AG09319 (cell line): Measurements from ENCODE around the gene FANCC.

ENCODE experiments used
- DNase-seq: peaks from one replicate; pipeline ENCODE4 v3.0.0-alpha.2; 2010; ENCODE audit warnings: low read depth; ENCODE audit errors: extremely low read depth
- TF ChIP-seq, protein P1 (sequence below): IDR thresholded peaks from 2 replicates; pipeline ENCODE4 v1.5.1; 2011; ENCODE audit warnings: low read depth, mild to moderate bottlenecking, inconsistent platforms, low read length, moderate library complexity

Gene FANCC

GRCh38 chr9:95092262-95093072, 225.0 kb downstream of the FANCC start:
- TF ChIP-seq, protein P1, sequence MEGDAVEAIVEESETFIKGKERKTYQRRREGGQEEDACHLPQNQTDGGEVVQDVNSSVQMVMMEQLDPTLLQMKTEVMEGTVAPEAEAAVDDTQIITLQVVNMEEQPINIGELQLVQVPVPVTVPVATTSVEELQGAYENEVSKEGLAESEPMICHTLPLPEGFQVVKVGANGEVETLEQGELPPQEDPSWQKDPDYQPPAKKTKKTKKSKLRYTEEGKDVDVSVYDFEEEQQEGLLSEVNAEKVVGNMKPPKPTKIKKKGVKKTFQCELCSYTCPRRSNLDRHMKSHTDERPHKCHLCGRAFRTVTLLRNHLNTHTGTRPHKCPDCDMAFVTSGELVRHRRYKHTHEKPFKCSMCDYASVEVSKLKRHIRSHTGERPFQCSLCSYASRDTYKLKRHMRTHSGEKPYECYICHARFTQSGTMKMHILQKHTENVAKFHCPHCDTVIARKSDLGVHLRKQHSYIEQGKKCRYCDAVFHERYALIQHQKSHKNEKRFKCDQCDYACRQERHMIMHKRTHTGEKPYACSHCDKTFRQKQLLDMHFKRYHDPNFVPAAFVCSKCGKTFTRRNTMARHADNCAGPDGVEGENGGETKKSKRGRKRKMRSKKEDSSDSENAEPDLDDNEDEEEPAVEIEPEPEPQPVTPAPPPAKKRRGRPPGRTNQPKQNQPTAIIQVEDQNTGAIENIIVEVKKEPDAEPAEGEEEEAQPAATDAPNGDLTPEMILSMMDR = no peak
- DNase-seq = no peak

DNA sequence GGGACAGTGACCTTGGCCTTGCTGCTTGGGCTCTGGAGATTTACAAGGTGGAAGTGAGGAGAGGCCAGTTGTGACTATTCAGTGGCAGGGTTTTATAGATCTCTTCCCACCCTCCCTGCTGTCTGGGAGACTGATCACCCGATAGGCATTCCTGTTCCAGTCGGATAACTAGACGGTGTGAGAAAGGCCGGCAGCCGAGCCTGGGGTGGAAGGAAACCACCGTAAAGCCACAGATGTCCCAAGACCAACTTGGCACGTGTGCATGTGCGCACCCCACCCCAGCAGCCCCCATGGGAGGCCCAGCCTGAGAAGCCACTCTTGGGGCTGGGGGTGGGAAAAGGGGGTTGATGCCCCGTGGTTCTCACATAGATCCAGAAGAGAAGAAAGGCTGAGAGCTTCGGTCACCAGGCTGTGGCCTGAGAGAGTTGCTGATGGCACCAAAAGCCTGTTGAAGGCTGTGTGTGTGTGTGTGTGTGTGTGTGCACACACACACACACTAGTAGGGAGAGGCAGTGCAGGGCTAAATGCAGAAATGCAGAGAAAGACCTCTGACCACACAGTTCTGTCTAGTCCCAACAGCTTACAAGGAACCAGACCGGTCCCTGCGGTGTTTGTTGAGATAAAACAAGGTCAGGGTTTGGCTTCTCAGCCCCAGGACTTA, 225.8 kb downstream of the FANCC start:
- no peak for DNase-seq
- TF ChIP-seq, protein P1 = no peak

DNA sequence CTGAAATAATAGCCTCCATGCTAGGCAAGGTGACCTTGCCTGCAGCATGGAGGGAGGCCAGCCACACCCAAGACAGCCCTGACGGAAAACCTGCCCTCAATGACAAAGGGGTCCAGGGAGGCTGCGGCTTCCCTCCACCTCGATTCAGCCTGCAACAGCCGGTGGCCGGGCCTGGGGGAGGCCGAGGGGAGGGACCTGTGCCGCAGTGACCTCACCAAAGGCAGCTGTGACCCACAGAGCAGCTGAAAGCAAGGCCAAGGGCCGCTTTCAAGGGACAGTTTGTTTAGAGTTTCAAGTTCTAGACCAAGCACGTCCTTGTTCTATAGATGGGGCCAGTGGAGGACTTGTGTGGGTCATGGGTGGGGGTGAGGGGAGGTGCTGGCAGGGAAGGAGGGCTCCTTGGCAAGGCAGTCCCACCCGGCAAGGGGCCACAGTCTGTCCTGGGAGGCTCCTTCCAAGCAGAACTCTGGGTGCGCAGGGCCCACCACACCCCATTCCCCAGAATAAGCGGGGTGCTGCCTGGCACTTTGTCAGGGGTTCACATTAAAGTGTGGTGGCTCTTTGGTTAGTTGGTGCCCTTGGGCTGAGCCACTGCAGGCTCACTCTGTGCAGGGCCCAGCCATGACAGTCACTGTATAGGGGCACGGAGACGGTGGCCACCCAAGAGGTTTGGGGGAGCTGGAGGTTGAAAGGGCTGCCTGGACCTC, 226.5 kb downstream of the FANCC start:
- TF ChIP-seq, protein P1 = no peak
- DNase-seq = no peak

DNA sequence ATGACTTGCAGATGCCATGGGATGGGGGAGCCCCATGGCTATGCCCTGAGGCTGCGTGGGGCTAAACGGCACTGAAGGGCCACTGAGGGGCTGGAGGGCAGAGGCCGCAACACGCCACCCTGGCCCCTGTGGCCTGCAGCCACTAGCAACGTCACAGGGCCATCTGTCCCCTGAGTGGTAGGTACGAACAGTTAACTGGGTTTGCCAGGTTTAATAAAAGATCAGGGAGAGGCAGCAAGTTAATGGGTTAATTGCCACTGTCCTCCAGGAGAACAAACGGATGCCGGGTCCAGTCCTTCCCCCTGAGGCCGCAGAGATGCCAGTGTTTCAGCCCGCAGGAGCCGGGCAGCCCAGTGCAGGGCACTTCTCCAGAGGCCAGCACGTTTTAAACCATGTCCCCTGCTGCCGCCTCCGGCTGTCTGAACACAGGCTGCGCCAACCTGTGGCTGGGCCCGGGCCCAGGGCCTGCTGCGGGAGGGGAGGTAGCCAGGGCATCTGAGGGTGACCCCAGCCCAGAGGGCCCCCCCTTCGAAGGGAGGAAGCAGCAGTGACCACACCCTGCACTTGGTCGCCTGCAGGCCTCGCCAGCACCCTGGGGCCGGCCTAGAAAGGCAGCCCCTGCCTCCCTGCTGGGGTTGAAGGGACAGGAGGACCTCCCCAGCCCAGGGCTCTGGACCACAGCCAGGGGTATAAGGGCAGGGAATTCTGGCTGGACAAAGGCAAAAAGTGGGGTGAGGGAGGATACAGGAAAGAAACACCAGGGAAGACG, 227.3 kb downstream of the FANCC start:
- no peak for DNase-seq
- TF ChIP-seq, protein P1 = no peak

DNA sequence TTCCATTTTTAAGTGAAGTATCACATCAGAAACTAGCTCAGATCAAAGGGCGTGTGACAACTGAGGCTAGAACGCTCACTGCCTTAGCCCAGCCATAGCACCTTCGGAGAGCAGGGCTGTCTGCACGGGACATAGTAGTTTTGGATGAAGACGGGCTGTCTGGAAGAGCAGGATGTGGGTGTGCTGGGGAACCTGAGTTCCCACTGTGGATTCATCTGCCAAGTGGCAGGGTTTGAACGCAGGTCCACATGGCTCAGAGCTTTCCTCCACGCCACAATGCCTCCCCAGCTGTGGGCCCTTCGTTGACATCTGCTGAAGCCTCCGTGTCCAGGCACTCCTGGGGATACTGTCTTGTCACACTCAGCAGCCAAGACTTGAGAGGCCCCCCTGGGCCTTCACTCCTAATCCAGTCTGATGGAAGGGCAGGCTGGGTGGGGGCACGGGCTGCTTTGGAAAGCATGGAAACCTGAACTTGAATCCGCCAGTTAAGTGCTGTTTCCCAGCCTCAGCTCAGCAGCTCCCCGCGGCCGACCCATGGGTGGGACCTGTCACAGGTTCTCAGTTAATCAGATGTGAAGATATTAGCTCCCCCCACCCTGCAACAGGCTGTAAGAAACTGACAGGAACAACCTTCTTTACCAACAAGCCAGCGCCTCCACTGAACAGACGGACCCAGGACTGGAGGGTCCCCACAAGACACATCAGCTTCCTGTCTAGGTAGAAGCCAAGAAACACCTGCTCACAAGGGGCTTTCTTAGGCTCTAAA, 228.1 kb downstream of the FANCC start:
- TF ChIP-seq, protein P1 = no peak

DNA sequence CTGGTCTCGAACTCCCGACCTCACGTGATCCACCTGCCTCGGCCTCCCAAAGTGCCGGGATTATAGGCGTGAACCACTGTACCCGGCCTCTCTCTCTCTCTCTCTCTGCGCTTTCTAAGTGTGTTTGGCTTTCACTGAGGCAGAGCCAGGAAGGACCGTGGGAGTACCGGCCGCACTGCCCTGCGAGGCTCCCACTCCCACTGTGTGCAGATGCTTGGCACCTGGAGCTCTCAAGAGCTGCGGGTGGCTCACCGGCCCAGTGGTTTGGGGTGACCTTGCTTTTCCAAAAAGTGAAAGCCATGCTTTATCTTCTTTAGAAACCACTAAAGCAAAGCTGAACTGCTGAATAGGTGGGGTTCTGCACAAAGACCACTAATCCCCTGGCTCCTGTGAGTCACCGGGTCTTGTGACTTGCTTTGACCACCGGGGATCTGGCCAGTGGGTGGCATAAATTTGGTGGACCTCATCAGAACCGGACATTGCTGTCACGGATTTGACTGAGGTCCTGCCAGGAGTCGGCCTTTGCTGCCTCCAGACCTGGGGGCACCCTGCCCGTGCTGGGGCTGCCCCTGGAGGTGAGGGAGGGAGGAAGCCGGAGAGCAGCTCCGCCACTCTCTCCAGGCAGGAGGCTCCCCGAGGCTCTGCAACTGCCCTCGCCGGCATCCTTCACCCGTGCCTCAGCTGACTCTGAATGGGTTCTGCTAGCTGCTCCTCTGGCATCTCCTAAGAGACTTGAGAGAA, 228.9 kb downstream of the FANCC start:
- TF ChIP-seq, protein P1 = no peak
- DNase-seq = no peak

More for the DNA sequence above, 228.1 kb downstream of the FANCC start:
- DNase-seq = no peak
